GM18498 (cell line): ENCODE results near the gene AFAP1.

Experiments used
- ATAC-seq: cut with Tn5 transposase; IDR thresholded peaks from one replicate; pipeline ENCODE4 v1.9.1; 2021; ENCODE audit warnings: mild to moderate bottlenecking, moderate library complexity; ENCODE audit not compliant: unreplicated experiment

The AFAP1 gene

DNA sequence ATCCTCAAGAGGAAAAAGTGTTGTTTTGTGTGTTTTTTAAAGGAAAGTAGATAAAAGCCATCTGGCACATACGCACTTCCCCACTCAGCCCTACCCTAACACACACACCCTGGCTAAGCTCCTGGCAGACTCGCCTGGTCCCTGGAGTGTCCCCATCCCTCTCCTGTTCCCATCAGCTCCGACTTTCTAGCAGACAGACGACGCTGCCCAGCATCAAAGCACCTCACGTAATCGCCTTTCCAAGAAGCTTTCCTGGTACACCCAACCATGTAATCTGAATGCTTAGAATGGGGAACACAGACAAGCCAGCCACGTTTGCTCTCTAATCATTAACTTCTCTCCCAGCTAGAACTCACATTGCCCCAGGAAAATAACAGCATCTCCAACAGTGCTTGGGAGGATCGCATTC lies 116.2 kb downstream of the AFAP1 start:
- no peak for ATAC-seq

DNA sequence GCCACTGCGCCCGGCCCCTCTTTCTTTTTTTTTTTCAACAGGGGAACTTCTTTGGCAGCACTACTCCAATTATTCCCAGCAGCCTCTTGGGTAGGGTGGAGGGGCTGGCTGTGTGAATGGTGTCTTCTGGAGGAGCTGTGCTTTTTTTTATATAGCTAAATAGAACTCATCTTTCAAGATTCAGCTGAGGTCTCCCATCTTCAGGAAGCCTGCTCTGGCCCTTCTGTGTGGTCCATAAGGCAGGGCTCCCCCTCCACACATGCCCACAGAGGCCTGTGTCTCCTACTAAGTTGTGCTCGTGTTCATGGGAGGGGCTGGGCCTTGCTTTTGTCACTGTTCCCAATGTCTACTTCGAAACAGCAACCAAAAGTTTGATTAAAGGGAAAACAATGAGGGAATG lies 116.8 kb downstream of the AFAP1 start:
- no peak for ATAC-seq

DNA sequence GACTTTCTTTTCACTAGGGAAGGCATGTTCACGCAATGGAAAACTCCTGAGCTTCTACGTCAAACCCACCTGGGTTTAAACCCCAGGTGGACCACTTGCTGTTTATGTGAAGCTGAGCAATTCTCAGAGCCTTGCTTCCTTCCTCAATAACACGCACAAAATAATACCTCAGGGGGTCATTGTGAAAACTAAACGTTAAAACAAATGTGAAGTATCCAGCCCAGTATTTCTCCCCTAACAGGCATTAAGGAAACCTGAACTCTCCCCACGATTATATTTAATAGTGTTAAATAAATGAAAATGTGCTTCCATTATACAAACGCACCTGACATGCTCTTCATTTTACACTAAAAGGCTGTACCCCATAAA lies 117.5 kb downstream of the AFAP1 start:
- no peak for ATAC-seq

DNA sequence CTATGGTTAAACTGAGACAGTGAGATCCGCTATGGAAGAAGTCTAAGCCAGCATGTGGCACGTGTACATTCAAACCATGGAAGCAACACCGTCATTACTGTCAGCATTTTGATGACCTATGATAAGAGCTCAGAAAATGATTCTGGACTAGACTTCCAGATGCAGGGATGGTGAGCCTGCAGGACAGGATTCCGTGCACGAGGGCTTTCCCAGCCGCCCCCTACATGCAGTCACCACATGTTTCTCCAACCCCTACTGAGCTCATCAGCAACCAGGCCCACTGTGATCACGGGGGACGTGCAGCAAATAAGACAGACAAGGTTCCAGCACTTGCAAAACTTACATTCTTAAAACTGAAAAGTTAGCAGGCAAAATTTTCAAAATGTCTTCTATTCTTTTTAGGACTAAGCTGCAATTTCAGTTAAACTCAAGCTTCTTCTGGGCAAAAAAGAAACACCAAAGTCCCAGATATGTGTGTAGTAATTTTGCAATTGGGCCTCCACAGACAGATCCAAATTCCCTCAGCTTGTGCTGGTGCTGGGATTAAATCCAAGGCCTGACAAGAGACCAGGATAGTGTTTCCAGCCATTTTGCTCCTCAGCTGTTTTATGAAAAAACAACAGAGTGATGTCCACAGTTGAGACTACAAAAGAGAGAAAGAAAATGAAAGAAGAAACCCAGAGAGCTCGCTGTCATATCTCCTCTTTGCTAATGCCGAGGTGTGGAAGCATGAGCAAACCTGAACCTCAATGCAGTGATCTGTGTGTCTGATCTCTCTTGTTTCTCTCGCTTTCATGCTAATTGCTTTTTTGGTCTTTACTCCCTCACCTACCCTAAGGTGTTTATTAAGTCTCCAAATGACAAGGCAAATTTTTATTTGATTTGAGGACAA lies 118.2 kb downstream of the AFAP1 start:
- ATAC-seq = no peak

DNA sequence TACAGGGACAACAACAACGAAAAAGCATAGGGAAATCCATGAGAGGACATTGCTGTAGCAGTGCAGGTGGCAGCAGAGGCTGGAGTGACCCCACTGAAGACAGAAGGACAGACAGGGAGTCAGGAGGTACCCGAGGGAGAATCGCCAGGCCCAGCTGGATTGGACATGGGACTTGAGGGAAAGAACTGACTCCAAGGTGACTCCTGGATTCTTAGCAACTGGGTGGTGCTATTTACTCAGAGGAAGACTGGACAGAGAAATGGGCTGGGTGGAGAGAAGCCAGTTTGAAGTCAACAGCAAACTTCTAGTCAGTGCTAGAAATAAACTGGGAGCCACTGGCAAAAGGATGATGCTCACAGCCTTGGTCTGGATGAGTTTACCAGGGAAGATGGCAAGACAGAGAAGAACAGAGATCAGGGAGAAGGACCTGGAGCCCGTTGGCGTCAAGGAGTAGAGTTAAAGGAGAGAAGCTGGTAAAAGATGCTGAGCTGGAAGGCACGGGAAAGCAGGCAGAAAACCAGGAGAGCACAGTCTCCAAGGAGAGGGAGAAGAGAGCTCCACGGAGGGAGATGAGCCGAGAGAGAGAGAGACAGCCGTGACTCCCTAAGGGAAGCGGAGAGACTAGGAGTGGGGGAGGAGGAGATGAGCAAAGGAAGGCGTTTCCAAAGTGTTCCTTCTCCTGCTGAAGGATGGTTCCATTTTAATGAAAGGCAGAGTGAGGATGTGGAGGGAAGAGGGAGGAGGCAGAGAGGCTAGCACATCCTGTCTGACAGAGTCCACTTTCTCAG lies 119.4 kb downstream of the AFAP1 start:
- no peak for ATAC-seq

DNA sequence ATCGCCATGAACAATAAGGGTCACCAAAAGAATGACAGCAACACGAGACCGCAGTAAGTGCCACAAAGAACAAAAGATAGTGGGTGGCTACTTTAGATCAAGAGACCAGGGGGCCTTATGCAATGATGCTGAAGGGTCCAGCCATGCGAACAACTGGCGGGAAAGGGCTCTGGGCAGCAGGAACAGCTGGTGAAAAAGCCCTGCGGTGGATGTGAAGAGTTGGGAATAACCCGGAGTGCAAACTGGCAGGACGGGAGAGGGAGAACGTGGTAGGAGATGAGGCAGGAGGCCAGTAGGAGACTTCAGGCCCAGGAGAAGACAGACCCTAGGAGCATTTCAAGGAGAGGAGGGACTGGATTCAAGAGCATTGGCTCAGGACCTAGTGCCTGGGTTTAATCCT lies 120.2 kb downstream of the AFAP1 start:
- ATAC-seq = no peak

DNA sequence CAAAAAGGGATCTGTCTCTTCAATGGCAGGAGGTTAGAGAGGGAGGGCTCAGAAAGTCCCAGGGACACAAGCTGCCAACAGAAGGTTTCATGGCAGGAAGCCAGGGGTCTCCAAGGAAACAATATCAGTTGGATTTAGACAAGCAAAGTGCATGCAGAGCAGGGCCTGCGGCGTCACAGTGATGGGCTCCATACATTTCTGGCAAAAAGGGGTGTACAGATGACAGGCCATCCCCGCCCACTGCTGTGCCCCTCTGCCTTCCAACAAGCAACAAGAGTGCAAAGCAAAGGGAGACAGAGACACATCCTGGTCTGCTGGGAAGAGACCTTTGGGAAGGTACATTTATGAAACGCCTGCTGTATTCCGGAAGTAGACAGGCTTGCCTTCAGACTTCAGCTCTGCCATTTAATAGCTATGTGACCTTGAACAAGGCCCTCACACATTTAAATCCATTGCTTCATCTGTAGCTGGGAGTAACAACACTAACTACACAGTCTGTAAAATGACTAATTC lies 121.2 kb downstream of the AFAP1 start:
- no peak for ATAC-seq

DNA sequence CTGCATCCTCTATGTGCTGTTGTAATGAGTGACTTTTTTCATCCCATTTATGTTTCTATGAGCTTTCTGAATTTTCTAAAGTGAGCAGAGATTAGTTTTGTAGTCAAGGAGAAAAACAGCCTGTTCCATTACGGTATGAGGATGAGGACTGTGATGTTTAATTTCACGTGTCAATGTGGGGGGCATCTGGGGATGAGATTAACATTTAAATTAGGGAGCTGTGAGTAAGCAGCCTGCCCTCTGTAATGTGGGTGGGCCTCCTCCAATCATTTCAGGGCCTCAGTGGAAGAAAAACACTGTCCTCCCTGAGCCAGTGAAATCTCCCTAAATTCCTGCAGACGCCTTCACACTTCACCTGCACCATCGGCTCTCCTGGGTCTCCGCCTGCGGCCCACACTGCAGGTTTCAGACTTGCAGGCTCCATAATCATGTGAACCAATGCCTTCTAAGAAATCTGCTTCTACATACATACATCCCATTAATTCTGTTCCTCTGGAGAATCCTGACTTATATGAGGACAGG lies 121.7 kb downstream of the AFAP1 start:
- ATAC-seq = no peak

DNA sequence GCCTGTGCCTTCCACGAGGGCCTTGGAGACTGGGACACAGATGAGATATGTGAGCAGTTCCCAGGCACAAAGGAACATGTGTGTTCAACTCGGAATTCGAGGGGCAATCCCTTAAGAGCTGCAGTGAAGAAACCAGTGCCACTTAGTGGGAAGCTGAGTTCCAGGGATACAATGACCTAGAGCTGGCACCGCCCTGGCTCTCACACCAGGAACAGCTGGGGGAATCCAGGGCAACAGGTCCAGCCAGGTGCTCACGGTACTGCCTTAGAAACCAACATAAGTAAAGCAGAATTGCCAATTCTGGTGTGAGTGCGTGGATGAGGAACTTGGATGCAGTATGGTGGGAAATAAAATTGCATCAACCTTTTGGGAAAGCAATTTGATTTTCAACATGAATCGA lies 122.9 kb downstream of the AFAP1 start:
- no peak for ATAC-seq

DNA sequence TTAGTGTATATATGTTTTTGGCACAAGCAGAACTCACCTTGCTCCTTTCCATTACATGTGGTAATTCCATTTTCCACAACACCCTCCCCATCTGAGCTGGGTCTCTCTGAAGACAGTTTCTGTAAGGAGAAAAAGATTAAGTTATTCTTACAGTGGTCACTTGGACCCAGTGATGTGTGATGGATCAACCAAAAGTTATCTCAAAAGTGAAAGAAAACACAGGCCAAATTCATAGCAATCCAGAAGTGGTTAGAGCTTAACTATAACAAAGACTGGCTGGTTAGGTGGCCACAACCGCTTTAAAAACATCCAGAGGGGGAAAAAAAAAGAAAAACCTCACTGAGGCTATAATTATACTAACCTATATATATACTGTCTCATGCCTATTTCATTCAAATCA lies 123.7 kb downstream of the AFAP1 start:
- no peak for ATAC-seq

DNA sequence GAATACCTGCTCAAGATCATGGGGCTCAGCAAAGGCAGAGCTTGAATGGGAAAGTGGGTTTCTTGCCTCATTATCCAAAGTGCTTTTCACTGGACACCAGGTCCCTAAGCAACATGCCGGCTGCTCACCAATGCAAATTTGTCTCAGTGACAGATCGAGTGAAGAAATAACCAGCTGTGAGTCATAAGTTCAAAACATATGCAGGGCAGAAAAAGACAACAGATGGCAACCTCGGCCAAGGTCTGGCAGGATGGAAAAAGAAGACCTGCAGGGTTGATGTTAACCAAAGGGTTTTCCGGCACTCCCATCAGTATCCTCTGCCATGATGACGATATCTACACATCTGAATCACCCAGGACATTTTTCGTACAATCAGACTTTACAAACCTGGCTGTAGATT lies 124.1 kb downstream of the AFAP1 start:
- ATAC-seq = no peak

DNA sequence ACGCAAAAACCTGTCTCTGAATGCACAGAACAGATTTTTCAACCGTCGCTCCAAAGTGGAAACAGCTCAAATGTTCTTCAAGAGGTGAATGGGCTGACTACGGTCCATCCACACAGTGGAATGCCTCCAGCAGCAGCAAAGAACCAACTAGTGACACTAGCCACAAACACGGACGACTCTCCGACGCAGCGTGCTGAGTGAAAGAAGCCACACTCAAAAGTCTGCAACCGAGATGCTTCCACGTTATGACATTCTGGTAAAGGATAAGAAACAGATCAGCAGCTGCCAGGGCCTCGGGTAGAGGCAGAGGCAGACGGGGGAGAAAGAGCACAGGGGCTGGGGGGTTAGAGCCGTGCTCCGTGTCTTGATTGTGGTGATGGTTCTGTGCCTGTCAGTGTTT lies 125.2 kb downstream of the AFAP1 start:
- ATAC-seq = no peak

DNA sequence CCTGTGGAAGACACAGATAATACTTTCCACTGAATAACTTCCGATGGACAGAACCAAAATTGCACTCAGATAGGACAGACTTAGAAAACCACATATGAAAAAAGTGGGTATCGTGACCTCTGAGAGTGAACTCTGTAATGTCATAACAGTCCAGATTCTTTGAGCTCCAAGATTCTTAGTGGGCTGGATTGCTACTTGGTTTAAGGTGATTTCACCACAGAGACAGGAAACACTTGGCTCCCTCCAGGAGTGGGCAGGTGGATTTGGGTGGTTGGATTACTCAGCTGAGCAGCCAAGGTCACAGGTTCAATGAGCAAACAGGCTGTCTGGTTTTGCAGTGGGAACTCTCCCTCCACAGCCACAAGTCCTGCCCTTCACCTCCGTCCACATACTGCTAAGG lies 126.0 kb downstream of the AFAP1 start:
- ATAC-seq = no peak

DNA sequence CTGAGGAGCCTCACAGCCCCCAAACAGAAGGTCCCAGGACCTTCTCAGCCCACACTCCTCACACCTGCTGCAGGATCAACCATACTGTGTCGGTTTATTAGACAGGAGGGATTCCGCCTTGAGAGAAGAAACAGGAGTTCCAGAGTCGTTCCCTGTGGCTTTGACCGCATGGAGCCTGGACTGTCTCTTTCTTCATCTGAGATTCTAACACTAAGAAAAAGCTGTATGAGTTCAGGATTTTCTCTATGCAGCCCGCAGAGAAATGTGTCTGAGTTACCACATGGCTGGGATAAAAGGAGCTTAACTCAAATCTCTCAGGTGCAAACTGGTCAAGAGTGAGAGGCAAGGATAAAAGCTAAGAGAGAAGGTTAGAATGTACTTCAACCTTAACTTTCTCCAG lies 126.7 kb downstream of the AFAP1 start:
- ATAC-seq = no peak

DNA sequence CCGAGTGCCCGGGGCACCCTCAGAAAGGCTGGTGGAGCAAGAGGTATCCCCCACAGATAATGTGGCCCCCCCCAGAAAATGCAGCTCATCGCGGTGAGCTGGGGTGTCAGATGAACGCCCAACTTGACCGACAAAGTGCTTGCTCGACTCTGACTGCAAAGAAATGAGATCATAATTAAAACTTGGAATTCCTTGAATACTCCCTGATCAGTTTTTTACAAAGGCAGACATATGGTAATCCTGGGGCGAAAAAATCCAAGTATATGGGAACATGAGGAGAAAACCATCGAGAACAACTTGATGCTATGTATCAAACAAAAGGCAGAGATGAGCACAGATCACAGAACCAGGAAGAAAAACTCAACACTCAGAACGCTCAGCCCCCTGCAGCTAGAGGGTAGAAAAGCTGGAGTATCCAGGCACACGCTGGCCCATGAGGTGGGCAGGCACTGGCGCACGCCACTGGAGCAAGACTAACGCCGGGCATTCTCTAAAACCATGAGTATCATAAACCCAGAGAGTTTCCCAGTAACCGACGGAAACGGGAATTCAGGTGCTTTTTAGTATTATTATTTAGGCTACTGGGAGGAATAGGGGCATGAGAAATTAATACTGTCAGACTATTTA lies 127.3 kb downstream of the AFAP1 start:
- ATAC-seq = no peak

DNA sequence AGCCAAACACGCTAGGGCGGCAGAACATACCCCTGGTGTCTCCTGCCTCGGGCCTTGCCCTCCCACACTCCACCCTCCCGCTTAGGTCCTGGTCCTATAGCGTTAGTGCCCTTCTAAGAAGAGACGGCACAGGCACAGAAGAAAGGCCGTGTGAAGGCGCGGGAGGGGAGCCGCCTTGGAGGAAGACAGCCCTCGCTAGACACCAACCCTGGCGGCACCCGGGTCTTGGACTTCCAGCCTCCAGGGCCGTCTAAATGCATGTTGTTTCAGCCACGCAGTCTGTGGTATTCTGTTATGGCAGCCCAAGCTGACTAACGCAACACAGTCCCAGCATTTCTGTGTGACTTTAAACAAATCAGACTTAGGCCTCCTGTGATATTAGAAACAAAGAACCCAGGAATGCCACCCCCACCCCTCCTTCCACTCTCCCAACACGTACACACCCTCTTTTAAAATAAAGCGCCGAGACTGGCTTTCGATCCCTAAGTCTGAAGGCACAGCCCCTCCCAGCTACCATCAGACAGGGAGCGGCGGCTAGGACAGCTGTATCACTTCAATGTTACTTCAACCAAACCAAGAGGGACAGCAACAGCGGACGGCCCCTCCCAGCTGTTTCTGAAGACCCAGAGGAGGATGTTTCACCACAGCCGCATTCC lies 128.0 kb downstream of the AFAP1 start:
- ATAC-seq = no peak

DNA sequence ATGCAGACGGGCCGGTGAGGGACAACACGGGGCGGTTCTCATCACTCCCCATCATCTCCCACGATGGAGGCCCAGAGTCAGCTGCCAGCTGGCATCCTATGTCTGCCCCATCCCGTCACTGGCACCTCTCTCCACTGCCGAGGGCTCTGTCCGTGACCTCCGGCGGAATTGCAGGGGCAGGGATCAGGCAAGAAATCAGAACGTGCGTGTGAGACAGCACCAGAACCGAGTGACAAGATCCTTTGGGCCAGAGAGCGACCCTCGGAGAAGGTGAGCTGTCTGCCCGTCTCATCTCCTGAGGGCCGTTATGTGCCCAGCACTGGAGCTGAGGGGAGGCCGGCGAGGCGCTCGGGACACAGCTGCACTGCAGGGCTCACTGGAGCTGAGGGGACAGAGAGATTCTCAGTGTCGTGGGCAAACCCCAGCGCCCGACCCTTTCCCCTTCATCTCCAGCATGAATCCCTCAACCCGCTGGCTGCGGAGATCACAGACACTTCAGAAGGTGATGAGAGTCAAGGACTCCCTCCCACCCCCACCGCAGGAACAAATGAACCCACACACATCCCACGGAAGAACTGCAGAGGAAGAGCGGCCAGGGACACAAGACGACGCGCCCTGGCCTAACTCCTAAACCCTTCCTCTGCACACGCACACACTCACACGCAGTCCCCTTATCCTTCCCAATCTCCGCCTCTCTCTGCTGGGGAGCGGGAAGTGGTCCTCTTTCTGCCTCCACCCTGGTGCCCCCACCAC lies 128.7 kb downstream of the AFAP1 start:
- ATAC-seq = no peak

DNA sequence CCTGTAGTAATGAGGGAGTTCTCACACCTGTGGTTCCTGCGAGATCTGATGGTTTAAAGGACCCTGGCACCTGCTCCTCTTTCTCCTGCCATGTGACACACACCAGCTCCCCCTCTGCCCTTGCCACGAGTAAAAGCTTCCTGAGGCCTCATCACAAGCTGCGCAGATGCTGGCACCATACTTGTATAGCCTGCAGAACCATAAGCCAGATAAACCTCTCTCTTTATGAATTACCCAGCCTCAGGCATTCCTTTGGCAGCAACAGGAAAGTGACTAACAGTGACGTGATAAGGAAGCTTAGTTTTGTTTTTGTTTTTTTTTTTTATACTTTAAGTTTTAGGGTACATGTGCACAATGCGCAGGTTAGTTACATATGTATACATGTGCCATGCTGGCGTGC lies 130.9 kb downstream of the AFAP1 start:
- ATAC-seq = no peak

DNA sequence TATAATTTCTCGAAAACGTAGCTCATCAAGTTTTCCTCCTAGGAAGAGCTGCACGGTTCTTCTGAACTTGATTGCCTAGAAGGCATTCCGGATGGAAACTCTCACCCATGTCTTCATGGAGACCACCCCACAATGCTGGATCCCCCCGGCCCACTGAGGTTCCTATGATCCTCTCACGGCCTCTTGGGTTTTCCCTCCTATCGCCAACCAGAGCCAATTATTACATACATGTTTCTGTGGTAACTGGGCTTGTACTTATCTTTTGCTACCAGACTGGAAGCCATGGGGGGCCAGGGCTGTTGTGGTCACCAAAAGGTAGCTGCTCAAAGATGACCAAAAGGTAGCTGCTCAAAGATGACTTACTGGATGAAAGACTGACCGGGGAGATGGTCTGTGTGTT lies 131.5 kb downstream of the AFAP1 start:
- ATAC-seq = no peak

DNA sequence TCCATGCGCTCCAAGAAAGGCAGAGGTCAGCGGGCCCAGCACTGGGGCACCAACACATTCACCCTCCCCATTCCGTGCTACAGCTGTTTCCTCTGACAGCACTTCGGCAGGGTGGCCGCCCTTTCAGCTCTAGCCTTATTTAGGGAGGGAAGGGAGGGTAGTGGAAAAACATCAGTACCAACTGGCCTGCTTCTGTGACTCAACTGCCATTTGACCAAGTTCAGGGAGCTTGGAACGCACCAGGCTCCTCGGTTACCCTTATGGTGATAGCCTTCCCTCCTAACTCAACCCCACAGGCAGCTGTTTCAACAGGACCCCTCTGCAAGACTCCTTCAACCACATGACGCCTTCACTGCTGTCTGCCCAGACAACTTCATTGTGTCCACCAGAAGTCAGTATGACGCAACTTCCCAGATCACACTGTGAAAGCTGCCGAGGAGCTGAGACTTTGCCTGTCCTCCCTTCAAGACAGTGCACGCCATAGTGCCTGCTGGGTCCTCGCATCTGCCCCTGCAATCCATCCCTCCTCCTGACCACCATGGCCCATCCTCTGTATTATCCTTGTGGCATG lies 132.2 kb downstream of the AFAP1 start:
- ATAC-seq = no peak
